AG09309 (cell line): ENCODE measurements around the gene CEL.
"Not testable (repeated sequence)": the region's sequence is repeated elsewhere in the genome, so short reads cannot be mapped to it uniquely, and the experiment has no call there.

Experiments used
- DNase-seq: peaks from one replicate; pipeline ENCODE4 v3.0.0-alpha.2; 2010; ENCODE audit warnings: low read depth
- H3K4me3 ChIP-seq: 2 replicates; pipeline ENCODE4 v1.5.1; 2011; ENCODE audit warnings: mild to moderate bottlenecking, low read depth, low read length, moderate library complexity; ENCODE audit not compliant: control insufficient read depth
- CTCF ChIP-seq: IDR thresholded peaks from 2 replicates; pipeline ENCODE4 v1.5.1; 2011; ENCODE audit warnings: mild to moderate bottlenecking, low read depth, low read length, inconsistent platforms; ENCODE audit not compliant: insufficient read depth, control insufficient read depth; ENCODE audit errors: missing control alignments

The CEL gene

GRCh38 chr9:133067813-133068212 lies 6.0 kb downstream of the CEL start:
- H3K4me3 ChIP-seq = no peak overlapping the region
- no peak for DNase-seq
- TF ChIP-seq CTCF = no peak

GRCh38 chr9:133068431-133068830 lies 6.7 kb downstream of the CEL start:
- not testable (repeated sequence) for DNase-seq, H3K4me3 ChIP-seq

GRCh38 chr9:133070500-133070961 lies 8.8 kb downstream of the CEL start:
- H3K4me3 ChIP-seq, DNase-seq: not testable (repeated sequence)

GRCh38 chr9:133070985-133071384 lies 9.2 kb downstream of the CEL start:
- not testable (repeated sequence) for DNase-seq, H3K4me3 ChIP-seq

GRCh38 chr9:133071484-133072150 lies 9.8 kb downstream of the CEL start:
- DNase-seq = no peak
- no peak for TF ChIP-seq CTCF
- H3K4me3 ChIP-seq = no peak overlapping the region

- not testable (repeated sequence) for H3K4me3 ChIP-seq, DNase-seq
These were observed 10.4 kb downstream of the CEL start for GRCh38 chr9:133072210-133072609.

- DNase-seq = no peak
- no peak for TF ChIP-seq CTCF
- H3K4me3 ChIP-seq = no peak overlapping the region
These were observed 11.6 kb downstream of the CEL start for GRCh38 chr9:133073086-133074014.

GRCh38 chr9:133074111-133074651 lies 12.4 kb downstream of the CEL start:
- no peak for TF ChIP-seq CTCF
- DNase-seq = peak; percentile 23

More at GRCh38 chr9:133074111-133074651, 12.4 kb downstream of the CEL start:
- no peak overlapping the region for H3K4me3 ChIP-seq
